Measurements from ENCODE around the gene COL25A1. TPM values are rescaled to one million over a fixed set of nuclear protein-coding genes. Genes with fewer than 3 reads are reported as not detected.

COL25A1 gene
- total RNA-seq, 1 experiment from 2014 or later, result not detected

DNA sequence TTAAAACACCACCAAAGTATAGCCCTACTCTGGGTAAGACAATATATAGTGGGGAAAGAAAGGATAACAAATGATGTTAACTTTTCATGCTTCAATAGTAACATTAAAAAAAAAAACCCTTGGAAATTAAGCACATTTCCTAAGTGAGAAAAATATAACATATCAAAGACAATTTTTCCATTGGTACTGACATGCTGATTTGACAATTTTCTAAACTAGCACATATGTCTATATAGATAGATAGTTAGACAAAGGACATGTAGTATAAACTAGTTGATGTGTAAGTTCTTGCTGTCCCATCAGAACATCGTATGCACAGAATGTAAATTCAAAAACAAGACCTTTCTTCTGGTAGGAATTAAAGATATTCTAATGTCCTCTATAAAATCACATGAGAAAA, 492.4 kb downstream of the COL25A1 start:
- Histone ChIP-seq H3K9me2 (ENCODE audit: insufficient read depth) (no peaks in the 10 kb centered on the region), H3K4me1 (ENCODE audit: control insufficient read depth in 1 of 2, insufficient read depth in 2 of 2, low read length in 2 of 2) (no peaks in the 10 kb centered on the region), H3K4me2 (ENCODE audit: low read length) (no peak overlapping the region), H2AFZ (ENCODE audit: low read depth, low read length, poor library complexity, severe bottlenecking) (no peak overlapping the region), H3K4me3 (replicated peaks in 1 of 2; ENCODE audit: low read depth in 1 of 2, low read length in 2 of 2) (no peak overlapping the region), H3K79me2 (ENCODE audit: insufficient read depth, low read length) (no peaks in the 10 kb centered on the region), H3K27me3 (ENCODE audit: insufficient read depth, low read length) (peaks cover 46% of the 10 kb centered on the region), H3K9ac (ENCODE audit: low read length) (no peak overlapping the region), H3K9me3 (ENCODE audit: control insufficient read depth in 1 of 2, insufficient read depth in 1 of 2, low read depth in 1 of 2, low read length in 2 of 2) (no peaks in the 10 kb centered on the region), H3K36me3 (ENCODE audit: control insufficient read depth in 1 of 2, insufficient read depth in 2 of 2, low read length in 2 of 2) (no peaks in the 10 kb centered on the region), H3K27ac (ENCODE audit: low read depth, low read length) (no peak overlapping the region), H4K20me1 (ENCODE audit: insufficient read depth) (no peaks in the 10 kb centered on the region; the same call in 1 of the 2 replicates)
- CTCF ChIA-PET, result no interaction called here
- RAD21 ChIA-PET (ENCODE audit: low non-redundant PET in 1 of 2, low total read pairs in 2 of 2, uncharacterized antibody in 2 of 2, unreplicated experiment in 2 of 2), result no interaction called here
- no peak for DNase-seq (ENCODE audit: low read depth, low spot score)
- no peak for TF ChIP-seq CTCF (IDR thresholded peaks at IDR 0.05 in 2 of 3, conservative IDR thresholded peaks at IDR 0.05 in 1 of 3; ENCODE audit: borderline replicate concordance in 1 of 3, insufficient read depth in 1 of 3, low read depth in 2 of 3, low read length in 2 of 3)
- TF ChIP-seq FOSL1 (IDR thresholded peaks at IDR 0.05; ENCODE audit: low read depth), result no peak
- TF ChIP-seq ZBTB33 (IDR thresholded peaks at IDR 0.05; ENCODE audit: extremely low read depth, insufficient replicate concordance, low read length), result no peak
- TF ChIP-seq RAD21 (IDR thresholded peaks at IDR 0.05; ENCODE audit: low read depth), result no peak
- TF ChIP-seq EZH2 (IDR thresholded peaks at IDR 0.05), result no peak
- POLR2A ChIA-PET, result no interaction called here
- no TSS peak for BruUV-seq (replicated peaks)
- intact Hi-C loops (cut with micrococcal nuclease), result no loop called here
- no peak for ATAC-seq
